Hematopoietic multipotent progenitor cell treated with erythropoietin and hydrocortisone succinate and interleukin-3 and kit ligand, for 4 days (in vitro differentiated cells): ENCODE data around the gene SKOR1.

Experiments
- DNase-seq: peaks from one replicate; pipeline ENCODE4 v3.0.0-alpha.2; 2015

SKOR1 gene

GRCh38 chr15:67824976-67825880 lies at the start of gene SKOR1:
TSS of gene SKOR1 (plus strand) at chr15:67825509. CDS start at chr15:67825603, 94 bp downstream.
- DNase-seq = peak; percentile 66

- DNase-seq = no peak
Observed at GRCh38 chr15:67775998-67776397, 49.3 kb upstream of the SKOR1 start.

- DNase-seq = no peak
Observed at GRCh38 chr15:67776600-67776999, 48.7 kb upstream of the SKOR1 start.

GRCh38 chr15:67777071-67777470 lies 48.2 kb upstream of the SKOR1 start:
- DNase-seq = no peak

- DNase-seq = no peak
Observed at GRCh38 chr15:67777773-67778172, 47.5 kb upstream of the SKOR1 start.

- DNase-seq = no peak
Observed at GRCh38 chr15:67778968-67779548, 46.3 kb upstream of the SKOR1 start.

GRCh38 chr15:67779549-67780111 lies 45.7 kb upstream of the SKOR1 start:
- peak; percentile 84 for DNase-seq

GRCh38 chr15:67781061-67781460 lies 44.2 kb upstream of the SKOR1 start:
- DNase-seq = no peak

- no peak for DNase-seq
Observed at GRCh38 chr15:67781907-67782690, 43.2 kb upstream of the SKOR1 start.

GRCh38 chr15:67782691-67782991 lies 42.7 kb upstream of the SKOR1 start:
- no peak for DNase-seq

- peak; percentile 93 for DNase-seq
Observed at GRCh38 chr15:67783303-67783702, 42.0 kb upstream of the SKOR1 start.

GRCh38 chr15:67784090-67784781 lies 41.1 kb upstream of the SKOR1 start:
- peak; percentile 88 for DNase-seq

- DNase-seq = no peak
Observed at GRCh38 chr15:67784856-67785430, 40.4 kb upstream of the SKOR1 start.

GRCh38 chr15:67785431-67785830 lies 39.9 kb upstream of the SKOR1 start:
- no peak for DNase-seq

- no peak for DNase-seq
Observed at GRCh38 chr15:67786646-67787045, 38.7 kb upstream of the SKOR1 start.

GRCh38 chr15:67788986-67789385 lies 36.3 kb upstream of the SKOR1 start:
- DNase-seq = no peak

- no peak for DNase-seq
Observed at GRCh38 chr15:67790610-67791319, 34.5 kb upstream of the SKOR1 start.

GRCh38 chr15:67792250-67792942 lies 32.9 kb upstream of the SKOR1 start:
- no peak for DNase-seq

- peak; percentile 30 for DNase-seq
Observed at GRCh38 chr15:67794832-67795574, 30.3 kb upstream of the SKOR1 start.
